A204.1 (cell line): ENCODE data around the gene DDX42.
A peak's percentile ranks its signal among the peaks of the same experiment; 100 is the strongest.

Experiments
- FAIRE-seq: peaks from 2 replicates; lab custom pipeline; 2012; peaks lifted over from hg19 to GRCh38; lab: Jason Lieb, UNC

Gene DDX42

GRCh38 chr17:63822537-63822936 is 48.6 kb downstream of the DDX42 start:
- FAIRE-seq = no peak

- no peak for FAIRE-seq
Observed at GRCh38 chr17:63823659-63824331, 49.8 kb downstream of the DDX42 start.

GRCh38 chr17:63824362-63824761 is 50.4 kb downstream of the DDX42 start:
- no peak for FAIRE-seq

DNA sequence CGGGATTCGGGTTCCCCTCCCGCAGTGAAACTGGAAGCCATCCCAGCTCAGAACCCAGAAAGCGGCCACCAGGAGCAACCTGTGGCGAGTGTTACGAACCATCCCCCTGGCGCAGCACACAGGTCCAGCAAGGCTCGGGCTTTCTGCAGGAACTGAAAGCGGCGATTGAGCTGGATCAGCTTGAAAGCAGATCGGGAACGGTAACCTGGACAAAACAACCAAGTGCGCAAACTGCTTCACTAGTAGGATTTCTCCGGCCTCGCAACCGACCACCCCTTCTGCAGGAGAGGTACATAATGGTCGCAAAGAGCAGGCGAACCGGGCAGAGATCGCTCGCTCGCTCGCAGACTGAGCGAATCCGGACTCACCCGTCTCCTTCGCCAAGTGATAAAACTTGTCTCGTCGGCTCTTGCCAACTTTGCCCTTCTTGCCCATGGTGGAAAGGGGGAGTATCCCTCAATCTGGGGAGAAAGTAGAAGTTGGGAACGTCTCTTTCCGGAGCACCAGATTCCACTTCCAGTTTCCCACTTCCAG is 52.6 kb downstream of the DDX42 start:
- FAIRE-seq = no peak

DNA sequence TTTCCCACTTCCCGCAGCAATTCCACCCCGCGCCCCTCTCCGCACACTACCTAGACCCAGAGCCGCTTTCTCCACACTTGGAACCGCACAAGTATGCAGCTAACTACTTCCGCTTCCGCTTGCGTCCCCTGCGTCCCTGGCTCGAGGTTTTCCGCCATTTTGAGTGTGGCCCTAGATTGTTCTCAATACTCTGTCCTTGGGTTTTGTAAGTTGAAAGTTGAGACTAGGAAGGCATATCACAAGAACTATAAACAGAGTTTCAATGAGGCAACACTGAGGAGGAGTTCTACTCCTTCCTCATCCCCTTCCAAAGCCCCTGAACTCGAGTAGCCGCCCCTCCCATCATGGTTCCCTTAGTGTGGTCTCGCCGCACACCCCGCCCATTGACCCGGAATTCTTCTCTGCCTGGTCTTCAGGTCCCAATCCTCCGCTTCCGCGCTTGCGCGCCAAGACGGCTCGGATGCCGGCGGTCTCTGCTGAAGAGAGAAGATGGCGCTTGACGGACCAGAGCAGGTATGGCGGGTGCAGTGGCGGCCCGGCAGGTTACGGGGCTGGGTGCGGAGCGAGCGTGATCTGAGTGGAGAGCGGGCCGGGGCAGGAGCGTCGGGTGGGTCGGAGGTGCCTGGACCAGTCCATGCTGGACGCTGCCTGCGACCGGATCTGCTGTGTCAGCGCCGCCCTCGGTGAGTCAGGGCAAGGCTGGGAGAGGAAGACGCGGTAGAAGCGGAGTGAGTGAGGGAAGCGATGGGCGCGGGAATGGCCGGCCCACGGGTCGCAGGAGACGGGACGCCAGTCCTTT is 53.2 kb downstream of the DDX42 start, which contains the start of the genes FTSJ3 and PSMC5:
FTSJ3 (minus strand) TSS at position 662 of the 799 bp plus-strand sequence. CDS start 761 bp downstream, outside the sequence.
PSMC5 (plus strand) TSS at position 430 of the 799 bp plus-strand sequence; CDS start at position 490, 60 bp downstream.
- FAIRE-seq = peak; percentile 80

DNA sequence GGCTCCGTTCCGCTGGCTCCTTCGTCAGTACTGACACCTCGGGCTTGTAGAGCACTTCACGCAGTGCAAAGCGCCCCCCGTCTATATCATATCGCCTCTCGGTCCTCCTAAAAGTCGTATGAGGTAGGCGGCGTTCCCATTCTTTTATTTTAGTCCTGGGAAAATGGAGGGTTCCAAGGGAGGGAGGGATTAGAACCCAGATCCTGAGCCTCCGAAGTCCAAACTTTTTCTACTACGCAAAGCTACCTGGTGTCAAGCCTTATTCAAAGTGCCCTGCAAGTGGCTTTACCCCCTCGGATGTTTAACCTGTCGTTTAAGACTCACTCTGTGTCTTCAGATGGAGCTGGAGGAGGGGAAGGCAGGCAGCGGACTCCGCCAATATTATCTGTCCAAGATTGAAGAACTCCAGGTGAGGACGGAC is 53.8 kb downstream of the DDX42 start:
- no peak for FAIRE-seq

- no peak for FAIRE-seq
Observed at GRCh38 chr17:63828936-63829335, 55.0 kb downstream of the DDX42 start.

DNA sequence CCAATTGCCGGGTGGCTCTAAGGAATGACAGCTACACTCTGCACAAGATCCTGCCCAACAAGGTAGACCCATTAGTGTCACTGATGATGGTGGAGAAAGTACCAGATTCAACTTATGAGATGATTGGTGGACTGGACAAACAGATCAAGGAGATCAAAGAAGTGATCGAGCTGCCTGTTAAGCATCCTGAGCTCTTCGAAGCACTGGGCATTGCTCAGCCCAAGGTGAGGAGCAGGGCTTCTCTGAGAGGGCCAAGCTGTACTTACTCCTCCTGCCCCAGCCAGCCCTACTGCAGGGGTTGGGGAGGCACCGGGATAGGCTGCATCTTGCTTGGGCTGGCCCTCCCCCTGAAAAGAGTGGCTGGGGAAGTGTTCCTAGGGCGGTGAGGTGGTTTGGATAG is 56.3 kb downstream of the DDX42 start:
- no peak for FAIRE-seq

DNA sequence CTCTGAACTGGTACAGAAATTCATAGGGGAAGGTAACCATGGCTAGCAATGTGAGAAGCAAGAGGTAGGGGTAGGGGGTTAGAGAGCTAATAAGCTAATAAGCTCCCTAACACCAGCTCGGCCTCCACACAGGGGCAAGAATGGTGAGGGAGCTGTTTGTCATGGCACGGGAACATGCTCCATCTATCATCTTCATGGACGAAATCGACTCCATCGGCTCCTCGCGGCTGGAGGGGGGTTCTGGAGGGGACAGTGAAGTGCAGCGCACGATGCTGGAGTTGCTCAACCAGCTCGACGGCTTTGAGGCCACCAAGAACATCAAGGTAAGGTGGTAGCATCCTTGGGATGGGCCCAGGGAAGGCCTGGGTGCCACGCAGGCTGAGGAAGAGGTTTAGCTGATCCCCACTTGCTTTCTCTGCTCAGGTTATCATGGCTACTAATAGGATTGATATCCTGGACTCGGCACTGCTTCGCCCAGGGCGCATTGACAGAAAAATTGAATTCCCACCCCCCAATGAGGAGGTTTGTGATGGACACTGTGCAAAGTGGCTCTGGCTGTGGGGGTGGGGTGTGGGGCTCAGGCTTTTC is 57.0 kb downstream of the DDX42 start:
- FAIRE-seq = no peak

- no peak for FAIRE-seq
Observed at GRCh38 chr17:63831505-63831904, 57.5 kb downstream of the DDX42 start.

DNA sequence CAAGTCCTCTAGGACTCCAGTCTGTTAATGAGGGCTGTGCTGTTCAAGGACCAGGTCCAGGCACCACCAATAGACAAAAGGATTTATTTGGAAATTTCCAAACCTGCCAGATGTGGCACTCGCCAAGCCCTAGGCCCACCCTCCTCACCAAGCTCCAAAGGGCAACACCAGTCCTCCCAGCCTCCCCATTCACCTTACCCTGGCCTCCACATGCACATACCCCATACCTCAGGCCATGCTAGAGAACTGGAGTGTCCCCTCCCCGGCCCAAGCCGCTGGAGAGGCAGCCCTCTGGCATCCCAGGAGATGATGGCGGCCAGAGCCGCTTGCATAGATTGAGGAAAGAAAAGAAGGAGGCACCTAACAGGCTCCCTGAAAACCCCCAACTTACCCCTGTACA is 58.0 kb downstream of the DDX42 start:
- FAIRE-seq = no peak

DNA sequence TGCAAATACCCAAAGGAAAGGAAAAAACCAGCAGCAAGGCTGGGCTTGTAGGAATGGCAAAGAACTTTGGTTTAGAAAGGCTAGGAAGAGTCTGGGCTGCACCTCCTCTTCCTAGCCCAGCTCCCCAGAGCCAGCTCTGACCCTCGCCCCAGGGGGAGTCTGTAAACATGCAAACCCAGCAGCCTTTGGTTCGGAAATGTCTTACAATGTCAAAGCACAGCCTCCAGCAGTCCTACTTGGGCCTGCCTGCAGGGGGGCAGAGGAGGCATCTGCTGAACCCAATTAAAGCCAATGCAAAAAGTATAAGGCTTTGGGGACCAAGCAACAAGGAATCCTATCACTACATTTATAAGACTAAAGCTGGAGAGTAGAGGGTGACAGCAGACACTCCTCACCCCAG is 58.5 kb downstream of the DDX42 start:
- FAIRE-seq = no peak

GRCh38 chr17:63833026-63833740 is 59.2 kb downstream of the DDX42 start:
- no peak for FAIRE-seq

- FAIRE-seq = no peak
Observed at GRCh38 chr17:63833741-63834373, 59.9 kb downstream of the DDX42 start.

- FAIRE-seq = peak; percentile 65
Observed at GRCh38 chr17:63834431-63835166, 60.6 kb downstream of the DDX42 start.

DNA sequence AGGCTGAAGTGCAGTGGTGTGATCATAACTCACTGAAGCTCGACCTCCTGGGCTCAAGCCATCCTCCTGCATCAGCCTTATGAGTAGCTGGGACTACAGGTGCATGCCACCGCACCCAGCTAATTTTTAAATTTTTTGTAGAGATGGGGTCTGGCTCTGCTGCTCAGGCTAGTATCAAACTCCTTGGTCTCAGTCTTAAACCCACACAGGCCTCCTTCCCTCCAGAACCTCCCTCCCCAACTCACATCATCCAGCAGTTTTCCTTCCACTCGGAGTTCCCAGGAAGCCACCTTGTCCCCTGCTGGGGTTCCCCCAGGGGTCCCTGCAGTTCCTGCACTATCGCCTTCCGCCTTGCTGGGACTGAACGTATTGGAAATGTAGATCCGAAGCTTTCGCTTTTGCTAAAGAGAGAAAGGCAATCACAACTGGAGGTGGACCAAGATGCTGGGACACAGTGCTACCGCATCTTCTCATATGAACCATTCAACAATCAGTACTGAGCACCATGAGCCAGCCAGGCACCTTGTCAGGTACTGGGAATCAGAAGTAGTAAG is 61.3 kb downstream of the DDX42 start:
- FAIRE-seq = no peak

- FAIRE-seq = no peak
Observed at GRCh38 chr17:63836811-63837210, 62.8 kb downstream of the DDX42 start.

DNA sequence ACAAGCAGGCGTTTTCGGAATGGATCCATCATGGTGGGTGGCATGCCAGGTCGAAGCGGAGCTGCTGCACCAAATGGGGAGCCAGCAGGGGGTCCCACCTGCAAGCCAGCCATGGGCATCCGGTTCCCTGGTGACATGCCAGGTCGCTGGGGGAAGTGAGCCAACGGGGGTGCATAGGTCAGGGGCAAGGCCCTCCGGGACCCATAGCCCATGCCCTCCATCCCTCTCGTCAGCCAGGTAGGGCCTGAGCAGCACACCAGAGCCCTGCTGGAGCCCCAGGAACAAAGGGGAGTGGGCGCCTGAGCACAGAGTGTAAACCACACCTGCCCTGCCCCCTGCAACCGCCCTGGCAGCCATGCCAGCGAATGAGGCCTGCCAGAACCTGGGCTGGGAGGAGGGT is 63.5 kb downstream of the DDX42 start:
- FAIRE-seq = no peak

DNA sequence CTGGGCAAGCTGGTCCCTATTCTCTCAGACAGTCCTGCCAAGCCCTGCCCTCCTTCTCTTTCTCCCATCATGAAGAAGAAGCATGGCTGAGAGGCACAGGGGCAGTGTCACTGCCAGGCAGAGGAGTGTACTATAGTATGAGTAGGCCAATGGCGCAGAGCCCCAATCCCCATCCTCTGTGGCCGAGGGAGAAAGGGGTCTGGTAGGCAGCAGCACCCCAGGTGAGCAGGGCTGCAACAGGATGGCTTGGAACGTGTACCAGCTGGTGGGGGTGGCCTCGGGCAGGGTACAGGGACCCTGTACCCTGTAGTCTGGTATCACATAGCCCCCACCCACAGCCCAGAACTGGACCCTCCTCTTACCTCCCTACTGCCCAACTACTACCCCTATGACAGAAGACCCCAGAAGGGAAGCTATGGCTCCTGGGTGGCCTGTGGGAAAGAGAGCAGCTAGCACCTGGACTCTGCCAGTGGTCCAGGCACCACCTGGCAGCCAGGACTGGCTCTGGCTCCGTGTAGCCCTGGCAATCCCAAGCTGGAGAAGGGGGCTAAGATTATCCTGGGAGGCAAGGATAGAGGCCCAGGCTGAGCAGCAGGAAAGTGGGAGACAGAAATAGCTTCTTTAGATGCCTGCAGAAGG is 64.1 kb downstream of the DDX42 start:
- no peak for FAIRE-seq

DNA sequence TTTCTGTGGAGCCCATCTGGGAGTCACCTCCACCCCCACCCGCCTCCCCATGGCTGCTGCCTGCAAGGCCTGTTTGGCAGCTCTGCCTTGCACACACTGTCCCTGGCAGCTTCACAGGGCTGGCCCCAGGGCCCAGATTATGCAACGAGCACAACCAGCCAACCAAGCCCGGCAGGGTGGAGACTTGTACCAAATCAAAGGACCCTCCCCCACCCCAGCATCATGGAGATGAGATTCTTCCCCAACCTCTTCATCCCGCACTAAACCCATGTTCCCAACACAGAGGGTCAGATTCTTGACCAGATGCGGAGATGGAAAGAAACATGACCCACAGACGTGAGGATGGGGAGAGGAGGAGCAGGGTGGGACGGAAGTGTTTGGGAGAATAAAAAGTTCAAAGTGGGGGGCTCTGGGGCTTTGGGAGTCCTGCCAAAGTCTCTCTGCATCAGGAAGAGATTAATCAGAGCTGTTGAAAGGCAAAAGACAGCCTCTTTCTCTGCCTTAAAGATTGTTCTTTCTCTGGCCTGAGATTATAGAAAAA is 64.7 kb downstream of the DDX42 start:
- FAIRE-seq = no peak
